HCT116 (cell line): Measurements from ENCODE around the gene PPP1CC. TPM values are rescaled to one million over a fixed set of nuclear protein-coding genes. Genes with fewer than 3 reads are reported as not detected.

Source experiments
- ATAC-seq: fragments of 200-7000 bp; cut with Tn5 transposase; 2 replicates; pipeline ENCODE4 v1.9.1; 2020; ENCODE audit warnings: mild to moderate bottlenecking, moderate library complexity
- BruUV-seq: library from RNA; stranded (reverse); fragments of 400-500 nt; replicated peaks from 2 replicates; lab custom pipeline; 2021; lab: Mats Ljungman, UMichigan
- CTCF ChIA-PET: fragments of 300-600 bp; sonication (Branson Sonifier 250); formaldehyde crosslinking; loops from one replicate; lab custom pipeline; 2021; ENCODE audit warnings: antibody characterized with exemption; lab: Charles Lee
- POLR2A ChIA-PET: fragments of 300-600, 350-600 bp; sonication (Branson Sonifier 250); formaldehyde crosslinking; loops from one replicate; lab custom pipeline; 2021; ENCODE audit warnings: antibody characterized with exemption; lab: Charles Lee
- RAD21 ChIA-PET, 2 experiments: fragments of 300-600 bp; sonication (Branson Sonifier 250); formaldehyde crosslinking; loops; one replicate each; lab custom pipeline; 2023; ENCODE audit warnings: low total read pairs in 2 of 2; ENCODE audit not compliant: uncharacterized antibody in 2 of 2, unreplicated experiment in 2 of 2, low non-redundant PET in 1 of 2; lab: Charles Lee
- DNase-seq: peaks from one replicate; pipeline ENCODE4 v3.0.0-alpha.2; 2010; ENCODE audit warnings: low read depth, low spot score
- H2AFZ ChIP-seq: fragments of 200-600 bp; shearing (Covaris generic), sonication (generic); 2 replicates; pipeline ENCODE4 v1.6.1; 2017; ENCODE audit warnings: low read depth, mixed run types, mixed read lengths, antibody characterized with exemption, low read length; ENCODE audit not compliant: poor library complexity, severe bottlenecking
- H3K27ac ChIP-seq: 2 replicates; pipeline ENCODE4 v1.5.1; 2012; ENCODE audit warnings: low read depth, low read length
- H3K27me3 ChIP-seq: fragments of 200-600 bp; sonication (generic); 2 replicates; pipeline ENCODE4 v1.6.1; 2016; ENCODE audit warnings: mixed run types, low read length, mixed read lengths; ENCODE audit not compliant: insufficient read depth
- H3K36me3 ChIP-seq, 2 experiments: fragments of 200-500 bp in 1 of 2; fragments of 200-600 bp in 1 of 2; sonication (Bioruptor generic) in 1 of 2; sonication (generic) in 1 of 2; 2 replicates each; pipeline versions ENCODE4 v1.5.1 to v1.6.1; 2014 to 2016; ENCODE audit warnings: low read length in 2 of 2, inconsistent platforms in 1 of 2, mixed read lengths in 1 of 2, mixed run types in 1 of 2; ENCODE audit not compliant: insufficient read depth in 2 of 2, control insufficient read depth in 1 of 2
- H3K4me1 ChIP-seq, 2 experiments: fragments of 200-600 bp in 1 of 2; sonication (generic) in 1 of 2; 2 replicates each; pipeline versions ENCODE4 v1.5.1 to v1.6.1; 2012 to 2017; ENCODE audit warnings: low read length in 2 of 2, inconsistent platforms in 1 of 2, mild to moderate bottlenecking in 1 of 2, mixed read lengths in 1 of 2, mixed run types in 1 of 2, moderate library complexity in 1 of 2; ENCODE audit not compliant: insufficient read depth in 2 of 2, control insufficient read depth in 1 of 2
- H3K4me2 ChIP-seq: fragments of 200-600 bp; sonication (generic); 2 replicates; pipeline ENCODE4 v1.6.1; 2017; ENCODE audit warnings: mixed run types, low read length, mixed read lengths
- H3K4me3 ChIP-seq, 2 experiments: fragments of 200-600 bp in 1 of 2; sonication (generic) in 1 of 2; replicated peaks in 1 of 2; 2 replicates each; pipeline ENCODE4 v1.5.1; 2011 to 2016; ENCODE audit warnings: low read length in 2 of 2, control low read depth in 1 of 2, low read depth in 1 of 2, mild to moderate bottlenecking in 1 of 2, mixed read lengths in 1 of 2, mixed run types in 1 of 2
- H3K79me2 ChIP-seq: fragments of 200-600 bp; sonication (generic); 2 replicates; pipeline ENCODE4 v1.6.1; 2017; ENCODE audit warnings: mild to moderate bottlenecking, mixed run types, low read length, moderate library complexity, mixed read lengths; ENCODE audit not compliant: insufficient read depth
- H3K9ac ChIP-seq: fragments of 200-600 bp; sonication (generic); 2 replicates; pipeline ENCODE4 v1.6.1; 2016; ENCODE audit warnings: low read length, mixed read lengths
- H3K9me2 ChIP-seq: fragments of 200-600 bp; sonication (generic), shearing (Covaris generic); 2 replicates; pipeline ENCODE4 v1.6.1; 2017; ENCODE audit warnings: mixed run types, mild to moderate bottlenecking, moderate library complexity; ENCODE audit not compliant: insufficient read depth
- H3K9me3 ChIP-seq, 2 experiments: fragments of 200-500 bp in 1 of 2; fragments of 200-600 bp in 1 of 2; sonication (Bioruptor generic) in 1 of 2; sonication (generic) in 1 of 2; 2 replicates each; pipeline ENCODE4 v1.6.1; 2014 to 2017; ENCODE audit warnings: low read length in 2 of 2, mixed read lengths in 2 of 2, inconsistent platforms in 1 of 2, low read depth in 1 of 2, mild to moderate bottlenecking in 1 of 2, mixed run types in 1 of 2, moderate library complexity in 1 of 2; ENCODE audit not compliant: control insufficient read depth in 1 of 2, insufficient read depth in 1 of 2
- H4K20me1 ChIP-seq: fragments of 200-600 bp; sonication (generic), shearing (Covaris generic); 2 replicates; pipeline ENCODE4 v1.6.1; 2017; ENCODE audit warnings: mixed run types, mild to moderate bottlenecking, moderate library complexity; ENCODE audit not compliant: insufficient read depth
- ATF3 ChIP-seq: IDR thresholded peaks from 2 replicates; pipeline ENCODE4 v1.6.1; 2012
- CBX3 ChIP-seq: IDR thresholded peaks from 2 replicates; pipeline ENCODE4 v1.6.1; 2012; ENCODE audit warnings: low read depth
- CEBPB ChIP-seq: IDR thresholded peaks from 2 replicates; pipeline ENCODE4 v1.6.1; 2012; ENCODE audit warnings: low read depth
- EGR1 ChIP-seq: IDR thresholded peaks from 2 replicates; pipeline ENCODE4 v1.6.1; 2012; ENCODE audit warnings: low read depth
- ELF1 ChIP-seq: IDR thresholded peaks from 2 replicates; pipeline ENCODE4 v1.6.1; 2012; ENCODE audit warnings: low read depth, borderline replicate concordance
- EZH2 ChIP-seq: fragments of 200-600 bp; sonication (generic); IDR thresholded peaks from 2 replicates; pipeline ENCODE4 v1.6.1; 2017; ENCODE audit warnings: antibody characterized with exemption, mixed run types
- EZH2phosphoT487 ChIP-seq: fragments of 200-600 bp; IDR thresholded peaks from 2 replicates; pipeline ENCODE4 v1.6.1; 2018; ENCODE audit warnings: antibody characterized with exemption, borderline replicate concordance
- FOSL1 ChIP-seq: IDR thresholded peaks from 2 replicates; pipeline ENCODE4 v1.6.1; 2012; ENCODE audit warnings: low read depth
- JUND ChIP-seq: IDR thresholded peaks from 2 replicates; pipeline ENCODE4 v1.6.1; 2012
- MAX ChIP-seq: IDR thresholded peaks from 2 replicates; pipeline ENCODE4 v1.6.1; 2012
- POLR2A ChIP-seq: IDR thresholded peaks from 2 replicates; pipeline ENCODE4 v1.7.0; 2011; ENCODE audit warnings: borderline replicate concordance; ENCODE audit not compliant: insufficient read depth, insufficient read length; ENCODE audit errors: extremely low read depth
- POLR2AphosphoS5 ChIP-seq: IDR thresholded peaks from 2 replicates; pipeline ENCODE4 v1.6.1; 2011; ENCODE audit warnings: mild to moderate bottlenecking, low read depth, low read length, moderate library complexity
- RAD21 ChIP-seq: IDR thresholded peaks from 2 replicates; pipeline ENCODE4 v1.6.1; 2012; ENCODE audit warnings: low read depth, mild to moderate bottlenecking
- SIN3A ChIP-seq: IDR thresholded peaks from 2 replicates; pipeline ENCODE4 v1.6.1; 2012; ENCODE audit warnings: low read depth
- SP1 ChIP-seq: IDR thresholded peaks from 2 replicates; pipeline ENCODE4 v1.6.1; 2012; ENCODE audit warnings: low read depth
- SRF ChIP-seq: IDR thresholded peaks from 2 replicates; pipeline ENCODE4 v1.6.1; 2012; ENCODE audit warnings: low read depth
- TCF7L2 ChIP-seq: IDR thresholded peaks from 2 replicates; pipeline ENCODE4 v1.7.0; 2011; ENCODE audit warnings: borderline replicate concordance, inconsistent platforms; ENCODE audit not compliant: insufficient read depth, insufficient read length; ENCODE audit errors: extremely low read depth
- YY1 ChIP-seq: IDR thresholded peaks from 2 replicates; pipeline ENCODE4 v1.6.1; 2011; ENCODE audit warnings: low read length, low read depth, moderate library complexity, mild to moderate bottlenecking; ENCODE audit not compliant: insufficient replicate concordance; ENCODE audit errors: extremely low read depth
- ZNF274 ChIP-seq: fragments of 200-500 bp; sonication (Bioruptor generic); IDR thresholded peaks from 2 replicates; pipeline ENCODE4 v1.6.1; 2014; ENCODE audit warnings: mild to moderate bottlenecking, low read depth, low read length, inconsistent platforms
- intact Hi-C: fragments of 100-400 bp; cut with micrococcal nuclease; formaldehyde crosslinking; loops from 2 replicates; pipeline ENCODE4 v1.10.0; 2022
- total RNA-seq: library from RNA; stranded (reverse); gene quantifications from one replicate; pipeline ENCODE4 v1.2.1, GENCODE V29; 2021; ENCODE audit not compliant: unreplicated experiment
- TF ChIP-seq, protein P1 (sequence below), 3 experiments: fragments of 200-600 bp in 1 of 3; sonication (generic) in 1 of 3; IDR thresholded peaks in 2 of 3; conservative IDR thresholded peaks in 1 of 3; 2 replicates each; pipeline ENCODE4 v1.5.1; 2012 to 2017; ENCODE audit warnings: low read depth in 2 of 3, low read length in 2 of 3, antibody characterized with exemption in 1 of 3, borderline replicate concordance in 1 of 3, control low read depth in 1 of 3, mild to moderate bottlenecking in 1 of 3, mixed read lengths in 1 of 3, mixed run types in 1 of 3, moderate library complexity in 1 of 3; ENCODE audit not compliant: insufficient read depth in 1 of 3

PPP1CC gene
- total RNA-seq, 1 experiment from 2014 or later: 248 TPM

DNA sequence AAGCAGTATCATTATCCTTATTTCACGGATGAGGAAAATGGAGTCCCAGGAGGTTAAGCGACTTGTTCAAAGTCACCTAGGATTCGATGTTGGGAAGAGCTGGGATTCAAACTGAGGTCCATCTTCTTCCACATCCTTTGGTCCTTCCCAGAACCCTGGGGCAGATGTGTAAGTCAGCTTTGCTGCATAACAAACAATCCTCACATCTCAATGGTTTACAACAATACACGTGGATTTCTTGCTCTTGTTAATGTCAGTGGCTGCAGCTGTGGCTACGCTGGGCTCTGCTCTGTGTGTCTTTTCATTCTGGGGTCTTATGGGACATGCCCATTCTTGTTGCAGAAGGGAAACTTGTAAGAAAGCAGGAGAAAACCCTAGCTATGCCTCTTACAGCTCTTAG, 26.3 kb upstream of the PPP1CC start:
- H3K4me2 ChIP-seq: no peak overlapping the region
- CTCF ChIA-PET: no interaction called here
- RAD21 ChIA-PET: no interaction called here

More for the DNA sequence above, 26.3 kb upstream of the PPP1CC start:
- Histone ChIP-seq H4K20me1 (no peaks in the 10 kb centered on the region), H3K36me3 (no peaks in the 10 kb centered on the region), H3K9me2 (no peaks in the 10 kb centered on the region), H3K79me2 (no peaks in the 10 kb centered on the region), H3K27me3 (no peaks in the 10 kb centered on the region), H3K4me1 (no peaks in the 10 kb centered on the region), H3K9me3 (no peaks in the 10 kb centered on the region), H3K9ac (no peak overlapping the region), H3K4me3 (no peak overlapping the region), H3K27ac (no peak overlapping the region), H2AFZ (no peak overlapping the region)
- ATAC-seq: no peak
- TF ChIP-seq EZH2 (no peak), POLR2A (no peak), RAD21 (no peak), CBX3 (no peak), MAX (no peak), SIN3A (no peak), SP1 (no peak), TCF7L2 (no peak), JUND (no peak), SRF (no peak), FOSL1 (no peak), ZNF274 (no peak), YY1 (no peak), EGR1 (no peak), ELF1 (no peak), EZH2phosphoT487 (no peak), CEBPB (no peak), POLR2AphosphoS5 (no peak), ATF3 (no peak)
- TF ChIP-seq, protein P1, sequence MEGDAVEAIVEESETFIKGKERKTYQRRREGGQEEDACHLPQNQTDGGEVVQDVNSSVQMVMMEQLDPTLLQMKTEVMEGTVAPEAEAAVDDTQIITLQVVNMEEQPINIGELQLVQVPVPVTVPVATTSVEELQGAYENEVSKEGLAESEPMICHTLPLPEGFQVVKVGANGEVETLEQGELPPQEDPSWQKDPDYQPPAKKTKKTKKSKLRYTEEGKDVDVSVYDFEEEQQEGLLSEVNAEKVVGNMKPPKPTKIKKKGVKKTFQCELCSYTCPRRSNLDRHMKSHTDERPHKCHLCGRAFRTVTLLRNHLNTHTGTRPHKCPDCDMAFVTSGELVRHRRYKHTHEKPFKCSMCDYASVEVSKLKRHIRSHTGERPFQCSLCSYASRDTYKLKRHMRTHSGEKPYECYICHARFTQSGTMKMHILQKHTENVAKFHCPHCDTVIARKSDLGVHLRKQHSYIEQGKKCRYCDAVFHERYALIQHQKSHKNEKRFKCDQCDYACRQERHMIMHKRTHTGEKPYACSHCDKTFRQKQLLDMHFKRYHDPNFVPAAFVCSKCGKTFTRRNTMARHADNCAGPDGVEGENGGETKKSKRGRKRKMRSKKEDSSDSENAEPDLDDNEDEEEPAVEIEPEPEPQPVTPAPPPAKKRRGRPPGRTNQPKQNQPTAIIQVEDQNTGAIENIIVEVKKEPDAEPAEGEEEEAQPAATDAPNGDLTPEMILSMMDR (IDR thresholded peaks at IDR 0.05 in 2 of 3, conservative IDR thresholded peaks at IDR 0.05 in 1 of 3; ENCODE audit: borderline replicate concordance in 1 of 3, insufficient read depth in 1 of 3, low read depth in 2 of 3, low read length in 2 of 3): no peak
- POLR2A ChIA-PET: no interaction called here
- BruUV-seq: no TSS peak
- intact Hi-C loops: no loop called here
- DNase-seq: no peak
